GM19351 (cell line): Measurements from ENCODE around the gene TCF25.

Source experiments
- ATAC-seq: cut with Tn5 transposase; IDR thresholded peaks from one replicate; pipeline ENCODE4 v1.9.1; 2021; ENCODE audit warnings: mild to moderate bottlenecking, moderate library complexity; ENCODE audit not compliant: unreplicated experiment

Gene TCF25

GRCh38 chr16:89938175-89938885 is 64.9 kb downstream of the TCF25 start:
- no peak for ATAC-seq

DNA sequence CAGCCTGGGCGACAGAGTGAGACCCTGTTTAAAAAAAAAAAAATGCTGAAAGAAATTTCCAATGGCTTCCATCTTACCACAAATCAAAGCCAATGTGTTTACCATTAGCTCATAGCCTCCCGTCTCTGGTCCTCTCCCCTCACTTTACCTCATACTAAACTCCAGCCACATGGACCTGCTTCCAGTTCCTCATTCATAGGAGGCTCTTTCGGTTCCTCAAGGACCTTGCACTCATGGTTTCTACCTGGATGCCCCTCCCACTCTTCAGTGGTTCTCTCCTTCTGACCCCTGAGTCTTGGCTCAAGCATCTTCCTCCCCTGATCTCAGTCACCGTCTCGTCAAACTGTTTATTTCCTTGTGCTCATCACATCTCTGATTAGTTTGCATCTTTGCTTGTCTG is 71.4 kb downstream of the TCF25 start:
- no peak for ATAC-seq

GRCh38 chr16:89945654-89946053 is 72.3 kb downstream of the TCF25 start:
- ATAC-seq, result no peak

- ATAC-seq, result no peak
Observed at GRCh38 chr16:89946515-89946914, 73.1 kb downstream of the TCF25 start.

DNA sequence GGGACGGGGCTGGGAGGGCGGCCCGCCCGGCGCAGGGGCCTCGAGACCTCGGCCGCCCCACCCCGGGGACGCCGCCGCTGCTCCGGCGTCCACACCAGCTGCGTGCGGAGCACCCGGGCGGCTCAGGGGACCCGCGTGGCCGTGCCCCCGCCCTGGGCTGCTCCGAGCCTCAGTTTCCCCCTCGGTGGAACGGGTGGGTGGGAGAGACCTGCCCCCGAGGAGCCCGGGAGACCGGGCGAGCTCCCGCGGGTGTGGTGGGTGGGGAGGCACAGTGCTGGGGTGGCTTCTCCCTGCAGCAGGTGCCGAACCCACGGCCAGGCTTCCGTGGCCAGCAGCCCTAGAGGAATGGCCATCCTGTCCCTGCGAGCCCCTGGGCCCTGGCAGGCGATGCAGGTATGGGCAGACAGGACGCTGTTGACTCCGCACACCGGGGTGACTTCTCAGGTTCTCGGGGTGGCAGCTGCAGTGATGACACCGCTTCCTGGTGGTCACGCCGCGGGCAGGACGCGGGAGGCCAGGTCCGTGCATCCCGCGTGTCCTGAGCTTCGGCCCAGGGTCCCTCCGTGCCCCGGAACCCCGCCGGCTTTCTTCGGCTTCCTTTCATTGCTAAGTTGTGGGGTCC is 75.8 kb downstream of the TCF25 start:
- no peak for ATAC-seq

GRCh38 chr16:89949756-89950155 is 76.4 kb downstream of the TCF25 start:
- no peak for ATAC-seq

DNA sequence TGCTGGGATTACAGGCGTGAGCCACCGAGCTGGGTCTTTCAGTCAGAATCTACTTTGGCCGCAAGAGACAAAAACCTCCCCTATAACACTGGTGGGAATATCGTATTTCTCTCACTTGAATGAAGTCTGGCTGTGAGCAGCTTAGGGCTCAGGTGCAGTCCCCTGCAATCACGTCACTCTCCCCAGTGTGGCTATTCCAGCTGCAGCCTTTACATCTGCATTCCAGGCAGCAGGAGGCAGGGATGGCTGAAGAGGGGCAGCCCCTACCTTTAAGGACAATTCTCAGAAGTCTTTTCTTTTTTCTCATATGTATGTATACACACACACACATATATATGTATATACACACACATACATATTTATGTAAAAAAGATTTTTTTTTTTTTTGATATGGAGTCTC is 78.1 kb downstream of the TCF25 start:
- no peak for ATAC-seq

- ATAC-seq, result no peak
Observed at GRCh38 chr16:89952049-89952448, 78.7 kb downstream of the TCF25 start.

- no peak for ATAC-seq
Observed at GRCh38 chr16:89952551-89952950, 79.2 kb downstream of the TCF25 start.

- ATAC-seq, result peak; percentile 72
Observed at GRCh38 chr16:89953671-89954406, 80.4 kb downstream of the TCF25 start.

DNA sequence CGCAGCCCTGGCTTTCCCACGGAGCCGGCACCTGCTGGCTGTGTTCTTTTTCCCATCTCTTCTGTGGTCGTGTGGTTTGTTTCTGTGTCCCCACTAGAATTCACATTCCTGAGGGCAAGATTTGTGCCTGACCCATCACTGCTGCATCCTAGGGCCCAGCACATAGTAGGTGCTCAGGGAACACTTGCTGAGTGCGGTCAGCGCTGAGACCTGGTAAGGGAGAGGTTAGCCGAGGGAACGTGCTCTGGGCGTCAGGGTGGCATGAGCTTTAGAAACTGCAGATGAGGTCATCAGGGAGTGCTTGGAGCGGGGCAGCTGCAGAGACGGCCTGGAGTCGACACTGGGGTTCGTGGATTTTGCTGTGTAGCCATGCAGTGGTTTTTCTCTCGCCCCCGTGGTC is 81.1 kb downstream of the TCF25 start:
- ATAC-seq, result no peak

DNA sequence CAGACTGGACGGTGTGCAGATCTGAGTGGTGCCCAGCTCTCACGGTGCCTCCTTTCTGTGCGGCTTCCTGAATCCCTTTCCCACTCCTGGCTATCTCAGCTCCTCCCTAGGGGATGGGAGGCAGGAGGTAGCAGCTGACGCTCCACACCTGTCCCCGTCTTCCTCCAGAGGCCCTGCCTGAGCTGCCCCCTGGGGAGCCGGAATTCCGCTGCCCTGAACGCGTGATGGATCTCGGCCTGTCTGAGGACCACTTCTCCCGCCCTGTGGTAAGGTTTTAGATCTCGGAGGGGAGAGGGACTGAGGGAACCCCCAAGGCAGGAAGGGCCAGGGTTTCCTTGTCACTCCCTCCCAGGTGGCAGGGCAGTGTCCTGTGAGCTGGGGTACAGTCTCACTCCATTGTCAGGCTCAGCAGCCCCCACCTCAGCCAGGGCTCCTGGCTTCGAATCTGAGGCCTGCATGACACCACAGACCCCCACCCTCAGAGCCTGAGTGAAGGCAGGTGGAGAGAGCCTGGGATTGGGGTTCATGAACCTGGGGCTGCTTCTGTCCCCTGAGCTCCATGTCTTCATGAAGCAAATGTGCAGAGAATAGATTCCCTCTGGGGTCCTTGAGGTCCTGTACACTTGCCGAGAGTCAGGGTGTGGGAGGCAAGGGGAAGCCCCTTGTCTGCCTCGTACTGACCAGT is 81.8 kb downstream of the TCF25 start:
- no peak for ATAC-seq

DNA sequence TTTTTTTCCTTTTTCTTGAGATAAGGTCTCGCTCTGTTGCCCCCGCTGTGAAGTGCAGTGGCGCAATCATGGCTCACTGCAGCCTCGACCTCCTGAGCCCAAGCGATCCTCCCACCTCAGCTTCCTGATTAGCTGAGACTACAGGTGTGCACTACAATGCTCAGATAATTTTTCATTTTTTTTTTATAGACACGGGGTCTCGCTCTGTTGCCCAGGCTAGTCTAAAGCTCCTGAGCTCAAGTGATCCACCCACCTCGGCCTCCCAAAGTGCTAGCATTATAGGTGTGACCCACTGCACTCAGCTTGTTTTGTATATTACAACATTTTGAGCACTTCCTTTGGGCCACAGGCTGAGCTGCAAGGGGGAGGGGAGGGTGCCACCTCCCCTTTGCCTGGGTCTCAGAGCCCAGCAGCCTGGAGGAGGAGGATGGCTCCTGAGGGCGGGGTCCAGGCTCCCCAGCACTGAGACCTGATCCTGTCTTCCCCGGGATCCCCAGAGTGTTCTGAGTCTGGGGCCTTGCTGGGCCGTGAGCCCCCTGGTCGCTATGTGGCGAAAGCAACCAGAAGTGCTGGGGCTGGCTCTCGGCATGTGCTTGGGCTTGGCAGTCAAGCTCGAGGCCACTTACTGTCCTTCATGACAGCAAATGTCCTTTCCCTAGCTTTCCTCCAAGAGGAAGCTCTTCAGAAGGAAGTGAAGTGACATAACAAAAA is 83.3 kb downstream of the TCF25 start:
- ATAC-seq, result no peak

DNA sequence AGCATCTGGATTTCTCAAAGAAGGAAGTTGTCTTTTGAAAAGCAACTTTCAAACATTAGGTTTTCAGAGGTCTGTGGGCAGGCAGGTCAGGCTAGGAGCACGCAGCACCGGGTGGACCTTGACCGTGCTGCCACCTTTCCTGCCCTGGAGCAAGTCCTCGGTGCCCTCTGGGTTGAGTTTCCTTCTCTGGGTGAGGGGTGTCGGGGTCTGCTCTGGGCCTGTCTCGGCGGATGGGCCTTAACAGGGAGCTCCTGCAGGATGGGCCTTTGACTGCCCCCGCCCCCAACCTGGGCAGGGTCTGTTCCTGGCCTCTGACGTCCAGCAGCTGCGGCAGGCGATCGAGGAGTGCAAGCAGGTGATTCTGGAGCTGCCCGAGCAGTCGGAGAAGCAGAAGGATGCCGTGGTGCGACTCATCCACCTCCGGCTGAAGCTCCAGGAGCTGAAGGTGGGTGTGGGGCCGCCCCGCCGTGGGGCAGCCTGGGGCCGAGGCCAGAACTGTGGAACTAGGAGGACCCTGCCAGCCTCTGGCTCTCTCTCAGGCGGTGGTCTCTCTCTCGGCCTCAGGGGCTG is 83.9 kb downstream of the TCF25 start:
- ATAC-seq, result no peak

DNA sequence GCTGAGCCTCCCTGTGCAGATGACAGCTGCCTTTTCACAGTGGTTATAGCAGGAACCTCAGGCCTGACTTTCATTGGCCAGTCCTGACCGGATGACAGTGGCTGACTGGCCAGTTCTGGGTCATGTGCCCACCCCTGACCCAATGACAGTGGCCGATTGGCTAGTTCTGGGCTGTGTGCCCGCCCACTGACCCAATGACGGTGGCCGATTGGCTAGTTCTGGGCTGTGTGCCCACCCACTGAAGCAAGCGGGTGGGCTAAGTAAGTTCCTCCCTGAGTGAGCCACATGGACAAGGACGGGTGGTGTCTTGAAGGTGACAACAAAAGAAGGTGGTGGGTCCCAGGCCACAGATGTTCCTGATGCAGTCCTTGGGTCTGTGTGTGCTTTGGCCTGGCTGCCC is 84.7 kb downstream of the TCF25 start:
- no peak for ATAC-seq

GRCh38 chr16:89958596-89958995 is 85.2 kb downstream of the TCF25 start:
- no peak for ATAC-seq

DNA sequence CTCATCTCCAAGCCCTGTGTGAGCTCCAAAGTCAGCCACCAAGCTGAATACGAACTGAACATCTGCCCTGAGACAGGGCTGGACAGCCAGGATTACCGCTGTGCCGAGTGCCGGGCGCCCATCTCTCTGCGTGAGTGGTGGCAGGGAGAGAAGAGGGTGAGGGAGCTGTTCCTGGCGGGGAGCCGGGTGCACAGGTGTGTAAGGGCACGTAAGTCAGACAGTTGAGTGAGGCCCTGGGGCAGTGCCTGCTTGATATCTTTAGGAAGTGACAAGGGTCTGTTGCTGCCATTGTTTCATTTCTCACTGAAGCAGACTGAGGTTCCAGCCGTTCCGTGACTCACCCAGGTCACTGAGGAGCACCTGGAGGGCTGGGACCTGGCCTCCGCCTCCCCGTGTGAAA is 87.6 kb downstream of the TCF25 start:
- no peak for ATAC-seq
